ENCODE results near the gene VASH1. TPM values are rescaled to one million over a fixed set of nuclear protein-coding genes. Genes with fewer than 3 reads are reported as not detected.

VASH1 gene
- polyA plus RNA-seq, 1 experiment: 4.0 TPM

- Histone ChIP-seq H3K36me3 (ENCODE audit: control insufficient read depth, insufficient read depth, low read length) (no peaks in the 10 kb centered on the region), H3K4me3 (ENCODE audit: low read depth, low read length) (peak overlapping the region; percentile 20; the same call in 1 of the 2 replicates), H3K27me3 (ENCODE audit: control insufficient read depth, insufficient read depth, low read length) (peaks cover 2% of the 10 kb centered on the region)
- CTCF ChIA-PET: interaction anchor here (1.5 to 3.0 kb wide), 2 partner anchors 10 to 118 kb away, joined by 5 to 8 read pairs; no protein-coding TSS in a partner anchor
- no peak for DNase-seq (ENCODE audit: low read depth)
- POLR2A ChIA-PET: no interaction called here
- no peak for TF ChIP-seq CTCF (IDR thresholded peaks at IDR 0.05; ENCODE audit: insufficient read depth, low read depth, low read length)
These were observed 67.2 kb downstream of the VASH1 start for GRCh38 chr14:76828339-76829012.

- H3K4me3 ChIP-seq (ENCODE audit: low read depth, low read length): no peak overlapping the region
- POLR2A ChIA-PET: no interaction called here
- H3K27me3 ChIP-seq (ENCODE audit: control insufficient read depth, insufficient read depth, low read length): peaks cover 2% of the 10 kb centered on the region
- no peaks in the 10 kb centered on the region for H3K36me3 ChIP-seq (ENCODE audit: control insufficient read depth, insufficient read depth, low read length)
- no peak for DNase-seq (ENCODE audit: low read depth)
- CTCF ChIA-PET: interaction anchor here (1.5 to 3.0 kb wide), 2 partner anchors 9 to 119 kb away, joined by 5 to 8 read pairs; no protein-coding TSS in a partner anchor
- TF ChIP-seq CTCF (IDR thresholded peaks at IDR 0.05; ENCODE audit: insufficient read depth, low read depth, low read length): no peak
These were observed 67.7 kb downstream of the VASH1 start for GRCh38 chr14:76829013-76829365.

- DNase-seq (ENCODE audit: low read depth): no peak
- H3K36me3 ChIP-seq (ENCODE audit: control insufficient read depth, insufficient read depth, low read length): no peaks in the 10 kb centered on the region
- ChIA-PET CTCF (interaction anchor here (1.5 to 3.0 kb wide), 2 partner anchors 8 to 120 kb away, joined by 5 to 8 read pairs; no protein-coding TSS in a partner anchor), POLR2A (no interaction called here)
- H3K4me3 ChIP-seq (ENCODE audit: low read depth, low read length): no peak overlapping the region
- TF ChIP-seq CTCF (IDR thresholded peaks at IDR 0.05; ENCODE audit: insufficient read depth, low read depth, low read length): no peak
- H3K27me3 ChIP-seq (ENCODE audit: control insufficient read depth, insufficient read depth, low read length): peaks cover 5% of the 10 kb centered on the region
These were observed 68.6 kb downstream of the VASH1 start for GRCh38 chr14:76829650-76830421.

- POLR2A ChIA-PET: no interaction called here
- CTCF ChIA-PET: interaction anchor here (3.0 kb wide), 1 partner anchor 120 kb away, joined by 8 read pairs; no protein-coding TSS in a partner anchor
These were observed 69.3 kb downstream of the VASH1 start for GRCh38 chr14:76830556-76830955.

More at GRCh38 chr14:76830556-76830955, 69.3 kb downstream of the VASH1 start:
- Histone ChIP-seq H3K27me3 (ENCODE audit: control insufficient read depth, insufficient read depth, low read length) (peaks cover 7% of the 10 kb centered on the region), H3K36me3 (ENCODE audit: control insufficient read depth, insufficient read depth, low read length) (no peaks in the 10 kb centered on the region), H3K4me3 (ENCODE audit: low read depth, low read length) (no peak overlapping the region)
- DNase-seq (ENCODE audit: low read depth): no peak
- no peak for TF ChIP-seq CTCF (IDR thresholded peaks at IDR 0.05; ENCODE audit: insufficient read depth, low read depth, low read length)
